ENCODE measurements around the gene MATN3.

The MATN3 gene

DNA sequence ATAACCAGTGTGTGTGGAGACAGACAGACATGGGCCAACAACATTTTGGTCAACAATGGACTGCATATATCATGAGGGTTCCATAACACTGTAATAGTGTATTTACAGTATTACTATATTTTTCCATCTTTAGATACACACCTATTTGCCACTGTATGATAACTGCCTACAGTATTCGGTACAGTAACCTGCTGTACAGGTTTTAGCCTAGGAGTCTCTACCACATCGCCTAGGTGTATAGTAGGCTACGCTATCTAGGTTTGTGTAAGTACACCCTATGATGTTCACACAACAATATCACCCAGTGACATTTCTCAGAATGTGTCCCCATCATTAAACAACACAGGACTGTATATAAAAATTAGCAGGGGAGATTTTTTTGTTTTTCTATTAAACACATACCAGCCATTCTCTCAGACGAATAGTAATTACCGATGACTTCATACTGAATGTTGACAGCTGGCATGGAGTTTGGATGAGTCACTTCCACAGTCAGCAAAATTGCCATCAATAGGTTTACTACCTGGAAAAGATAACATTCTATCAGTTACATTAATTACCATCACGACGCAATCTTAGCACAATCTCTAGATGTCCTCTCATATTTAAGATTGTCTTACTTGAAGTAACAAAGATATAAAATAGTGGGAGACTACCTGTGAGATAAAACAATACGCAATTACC, 28.2 kb upstream of the MATN3 start:
- no peak overlapping the region for H3K4me3 ChIP-seq (ENCODE audit: low read depth, low read length)
- TF ChIP-seq, protein P1, sequence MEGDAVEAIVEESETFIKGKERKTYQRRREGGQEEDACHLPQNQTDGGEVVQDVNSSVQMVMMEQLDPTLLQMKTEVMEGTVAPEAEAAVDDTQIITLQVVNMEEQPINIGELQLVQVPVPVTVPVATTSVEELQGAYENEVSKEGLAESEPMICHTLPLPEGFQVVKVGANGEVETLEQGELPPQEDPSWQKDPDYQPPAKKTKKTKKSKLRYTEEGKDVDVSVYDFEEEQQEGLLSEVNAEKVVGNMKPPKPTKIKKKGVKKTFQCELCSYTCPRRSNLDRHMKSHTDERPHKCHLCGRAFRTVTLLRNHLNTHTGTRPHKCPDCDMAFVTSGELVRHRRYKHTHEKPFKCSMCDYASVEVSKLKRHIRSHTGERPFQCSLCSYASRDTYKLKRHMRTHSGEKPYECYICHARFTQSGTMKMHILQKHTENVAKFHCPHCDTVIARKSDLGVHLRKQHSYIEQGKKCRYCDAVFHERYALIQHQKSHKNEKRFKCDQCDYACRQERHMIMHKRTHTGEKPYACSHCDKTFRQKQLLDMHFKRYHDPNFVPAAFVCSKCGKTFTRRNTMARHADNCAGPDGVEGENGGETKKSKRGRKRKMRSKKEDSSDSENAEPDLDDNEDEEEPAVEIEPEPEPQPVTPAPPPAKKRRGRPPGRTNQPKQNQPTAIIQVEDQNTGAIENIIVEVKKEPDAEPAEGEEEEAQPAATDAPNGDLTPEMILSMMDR (IDR thresholded peaks at IDR 0.05; ENCODE audit: low read depth, low read length), result no peak
- DNase-seq, result no peak
- peaks cover 9% of the 10 kb centered on the region for H3K4me1 ChIP-seq
- H3K36me3 ChIP-seq, result peaks cover 54% of the 10 kb centered on the region
- H3K27me3 ChIP-seq, result no peaks in the 10 kb centered on the region
- no peaks in the 10 kb centered on the region for H3K9me3 ChIP-seq

GRCh38 chr2:20037660-20038059, 25.2 kb upstream of the MATN3 start:
- H3K9me3 ChIP-seq, result no peaks in the 10 kb centered on the region
- H3K4me1 ChIP-seq, result peaks cover 12% of the 10 kb centered on the region
- peaks cover 73% of the 10 kb centered on the region for H3K36me3 ChIP-seq
- H3K27me3 ChIP-seq, result no peaks in the 10 kb centered on the region
- DNase-seq, result no peak
- TF ChIP-seq, protein P1 (IDR thresholded peaks at IDR 0.05; ENCODE audit: low read depth, low read length), result no peak
- no peak overlapping the region for H3K4me3 ChIP-seq (ENCODE audit: low read depth, low read length)

GRCh38 chr2:20035955-20036666, 23.6 kb upstream of the MATN3 start:
- no peak for DNase-seq

DNA sequence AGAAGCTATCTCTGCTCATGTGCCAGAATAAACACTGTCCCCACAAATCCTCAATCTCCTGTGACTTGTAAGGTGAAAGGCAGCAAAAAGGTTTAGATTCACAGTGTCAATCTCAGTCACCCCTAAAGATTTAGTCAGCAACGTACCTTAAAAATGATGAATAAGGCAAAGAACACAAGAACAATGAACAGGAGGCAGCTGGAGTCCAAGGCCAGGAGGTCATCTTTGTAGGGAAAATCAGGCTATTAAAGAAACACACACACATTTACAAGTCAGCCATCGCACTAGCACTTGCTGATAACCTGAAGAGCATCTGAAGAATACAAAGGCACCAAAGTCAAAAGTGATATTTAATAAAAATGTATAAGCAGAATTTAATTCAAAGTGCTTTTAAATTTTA, 22.4 kb upstream of the MATN3 start:
- Histone ChIP-seq H3K9me3 (no peaks in the 10 kb centered on the region), H3K4me3 (ENCODE audit: low read depth, low read length) (no peak overlapping the region), H3K27me3 (no peaks in the 10 kb centered on the region), H3K4me1 (peaks cover 12% of the 10 kb centered on the region), H3K36me3 (peaks cover 73% of the 10 kb centered on the region)
- TF ChIP-seq, protein P1 (IDR thresholded peaks at IDR 0.05; ENCODE audit: low read depth, low read length), result no peak
- DNase-seq, result no peak

More at GRCh38 chr2:20035955-20036666, 23.6 kb upstream of the MATN3 start:
- H3K4me1 ChIP-seq, result peaks cover 12% of the 10 kb centered on the region
- no peaks in the 10 kb centered on the region for H3K27me3 ChIP-seq
- TF ChIP-seq, protein P1 (IDR thresholded peaks at IDR 0.05; ENCODE audit: low read depth, low read length), result no peak
- peaks cover 79% of the 10 kb centered on the region for H3K36me3 ChIP-seq
- H3K9me3 ChIP-seq, result no peaks in the 10 kb centered on the region
- H3K4me3 ChIP-seq (ENCODE audit: low read depth, low read length), result no peak overlapping the region

DNA sequence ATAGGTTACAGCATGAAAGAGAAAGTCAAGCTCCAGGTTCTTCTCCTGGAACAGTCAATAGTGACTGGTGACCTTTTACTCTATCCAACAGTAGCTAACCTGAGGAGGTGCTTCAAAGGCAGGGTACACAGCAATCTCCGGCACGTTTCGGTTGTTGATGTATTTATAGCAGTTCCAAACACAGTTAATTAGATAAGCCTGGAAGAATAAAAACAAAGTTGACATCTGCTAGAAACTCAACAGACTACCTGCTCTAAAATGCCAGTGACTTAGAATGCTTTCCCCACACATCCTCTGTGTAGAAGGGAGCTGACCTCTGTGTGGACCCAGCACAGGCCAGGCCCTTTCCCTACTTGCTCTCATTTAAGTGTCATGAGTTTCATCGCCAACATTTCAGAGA, 21.8 kb upstream of the MATN3 start:
- DNase-seq, result no peak
- TF ChIP-seq, protein P1 (IDR thresholded peaks at IDR 0.05; ENCODE audit: low read depth, low read length), result no peak
- Histone ChIP-seq H3K9me3 (no peaks in the 10 kb centered on the region), H3K4me3 (ENCODE audit: low read depth, low read length) (no peak overlapping the region), H3K27me3 (no peaks in the 10 kb centered on the region), H3K36me3 (peaks cover 67% of the 10 kb centered on the region), H3K4me1 (peaks cover 12% of the 10 kb centered on the region)

- Histone ChIP-seq H3K4me1 (peaks cover 12% of the 10 kb centered on the region), H3K4me3 (ENCODE audit: low read depth, low read length) (no peak overlapping the region), H3K36me3 (peaks cover 59% of the 10 kb centered on the region), H3K9me3 (no peaks in the 10 kb centered on the region), H3K27me3 (no peaks in the 10 kb centered on the region)
- DNase-seq, result no peak
- TF ChIP-seq, protein P1 (IDR thresholded peaks at IDR 0.05; ENCODE audit: low read depth, low read length), result no peak
These were observed 20.9 kb upstream of the MATN3 start for GRCh38 chr2:20033322-20033721.
